GM19023 (cell line): ENCODE measurements around the gene SNRPA1.
A peak's percentile ranks its signal among the peaks of the same experiment; 100 is the strongest.

Experiments used
- ATAC-seq: cut with Tn5 transposase; IDR thresholded peaks from one replicate; pipeline ENCODE4 v1.9.1; 2021; ENCODE audit warnings: mild to moderate bottlenecking, moderate library complexity; ENCODE audit not compliant: unreplicated experiment

SNRPA1 gene

DNA sequence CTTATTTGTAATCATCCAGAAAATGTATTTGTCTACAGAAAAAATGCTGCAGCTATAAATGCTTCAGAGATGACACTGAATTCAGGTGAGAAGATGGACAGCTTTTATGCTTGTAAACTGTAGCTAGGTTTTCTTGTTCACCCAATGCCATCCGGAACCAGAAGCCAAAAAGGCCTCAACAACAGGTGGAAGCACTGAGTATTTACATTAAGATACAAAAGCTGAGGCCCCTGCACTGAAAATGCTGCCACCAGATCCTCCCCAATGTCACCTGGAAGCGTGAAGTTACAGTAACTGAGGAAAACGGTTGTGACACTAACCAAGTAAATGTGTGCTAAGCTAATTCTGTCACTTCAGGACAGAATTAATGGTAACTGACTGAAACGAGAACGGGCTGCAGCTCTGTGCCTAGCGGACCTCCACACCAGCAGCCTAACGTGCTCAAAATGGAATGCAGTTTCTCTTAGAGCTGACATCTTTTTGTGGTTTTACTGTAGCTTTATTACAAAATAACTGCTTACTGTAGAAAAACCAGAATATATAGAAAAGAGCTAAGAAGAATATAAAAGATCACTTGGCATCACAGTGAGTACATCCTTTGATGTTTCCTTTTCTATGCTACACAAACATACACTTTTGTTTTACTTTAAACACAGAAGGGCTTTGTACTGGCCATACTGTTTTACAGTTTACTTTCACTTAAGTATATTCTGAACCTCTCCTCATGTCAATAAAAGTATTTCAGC, 50.8 kb downstream of the SNRPA1 start:
- ATAC-seq, result no peak

DNA sequence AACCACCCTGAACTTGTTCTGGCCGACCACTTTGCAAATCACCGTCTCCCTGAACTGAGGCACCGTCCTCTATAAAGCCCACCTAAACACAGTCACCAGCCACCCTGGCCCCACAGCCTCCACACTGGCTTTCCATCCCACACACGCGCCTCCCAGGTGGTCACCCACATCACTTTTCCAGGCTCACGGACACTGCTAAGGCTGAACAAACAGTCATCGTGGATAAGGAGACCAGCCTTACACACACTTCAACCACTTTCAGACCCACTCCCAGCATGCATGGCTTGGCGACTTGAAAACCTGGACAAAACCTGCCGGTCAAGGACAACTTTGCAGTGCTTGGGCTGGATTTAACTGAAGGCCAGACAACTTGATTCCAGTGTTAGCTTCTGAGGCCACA, 51.6 kb downstream of the SNRPA1 start:
- no peak for ATAC-seq

DNA sequence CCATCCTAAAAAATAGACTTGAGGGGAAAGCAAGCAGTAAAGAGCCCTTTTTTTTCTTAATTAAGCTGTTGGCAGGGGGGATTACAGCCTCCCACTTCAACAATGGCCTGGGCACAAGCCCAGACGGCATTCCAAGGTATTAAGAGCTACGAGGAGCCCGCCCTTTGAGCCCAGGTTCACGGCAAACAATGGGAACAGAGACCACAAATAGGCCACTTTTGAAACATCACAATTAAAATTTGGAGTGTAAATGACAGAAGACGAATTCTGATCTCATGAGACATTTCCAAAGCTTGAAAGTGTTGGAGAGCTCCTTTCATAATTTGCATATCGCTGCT, 52.1 kb downstream of the SNRPA1 start:
- ATAC-seq, result no peak

DNA sequence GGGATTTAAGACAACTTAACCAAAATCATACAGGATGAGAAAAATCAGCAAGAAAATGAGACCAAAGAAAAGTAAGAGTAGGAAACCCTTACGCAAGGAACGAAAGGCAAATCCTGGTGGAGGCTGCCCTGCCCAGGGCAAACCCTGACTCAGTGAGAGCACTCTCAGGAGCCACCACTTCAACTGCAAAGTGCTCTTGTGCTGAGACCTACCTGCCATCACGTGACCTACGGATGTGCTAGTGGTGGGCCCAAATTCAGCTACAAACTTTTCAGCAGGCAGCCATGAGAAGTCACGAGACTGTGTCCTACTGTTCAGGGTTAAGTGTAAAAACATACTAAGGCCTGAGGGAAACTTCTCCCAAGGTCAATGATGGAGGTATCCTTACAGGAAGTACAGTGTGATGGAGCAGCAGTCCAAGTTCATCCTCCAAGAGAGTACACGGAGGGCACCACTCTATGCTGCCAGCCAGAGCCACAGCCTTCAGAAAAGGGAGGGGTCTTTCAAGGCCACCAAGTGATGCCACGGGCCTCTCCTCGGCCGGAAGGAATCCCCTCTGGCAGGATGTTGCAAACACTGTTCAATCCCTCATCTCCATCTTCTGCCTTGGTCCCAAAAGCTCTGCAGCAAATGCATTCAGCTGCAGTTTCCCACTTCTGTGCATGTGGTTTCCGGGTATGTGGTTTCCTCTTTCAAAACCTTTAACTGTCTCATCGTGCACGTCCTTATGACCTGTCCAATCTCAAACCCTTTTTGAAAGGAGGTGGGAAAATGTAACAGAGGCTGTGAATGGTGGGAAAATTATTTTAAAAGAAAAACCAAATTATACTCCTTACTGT, 52.7 kb downstream of the SNRPA1 start:
- ATAC-seq, result peak; percentile 78

DNA sequence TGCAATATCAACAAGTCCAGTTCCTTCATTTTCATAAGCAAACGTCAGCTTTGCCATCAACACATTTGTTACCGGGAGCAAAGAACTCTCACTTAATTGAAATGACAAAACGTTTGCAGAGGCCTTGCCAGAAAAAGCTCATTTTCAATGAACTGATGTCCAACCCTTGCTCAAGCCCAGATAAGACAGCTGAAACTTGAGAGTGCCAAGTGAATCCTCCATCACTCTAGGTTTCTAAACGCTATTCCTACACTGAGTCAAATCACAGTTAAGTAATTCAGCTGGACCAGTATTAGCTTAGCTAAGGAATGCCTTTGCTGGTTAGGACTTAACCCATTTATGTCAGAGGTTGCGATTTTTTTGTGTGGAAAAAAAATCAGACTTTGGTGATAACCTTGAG, 54.7 kb downstream of the SNRPA1 start:
- no peak for ATAC-seq

DNA sequence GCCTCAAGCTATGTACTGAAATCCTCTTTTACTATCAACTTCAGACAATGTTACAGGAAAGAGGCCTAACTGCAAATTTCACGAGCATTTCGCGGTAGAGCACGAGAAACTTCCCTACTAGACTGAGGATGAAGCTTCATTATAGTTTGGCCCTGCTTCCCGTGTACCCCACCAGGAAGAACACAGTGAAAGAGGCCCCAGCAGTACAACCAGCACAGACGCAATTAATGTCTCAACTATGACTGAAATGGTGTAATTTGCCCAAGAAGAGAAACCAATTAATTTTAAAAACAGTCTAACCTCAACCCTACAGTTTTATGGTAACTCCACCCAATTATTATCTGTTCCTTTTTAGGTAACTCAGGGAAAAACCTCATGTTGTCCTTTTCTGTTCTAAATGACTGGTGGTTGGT, 55.3 kb downstream of the SNRPA1 start:
- ATAC-seq, result no peak

DNA sequence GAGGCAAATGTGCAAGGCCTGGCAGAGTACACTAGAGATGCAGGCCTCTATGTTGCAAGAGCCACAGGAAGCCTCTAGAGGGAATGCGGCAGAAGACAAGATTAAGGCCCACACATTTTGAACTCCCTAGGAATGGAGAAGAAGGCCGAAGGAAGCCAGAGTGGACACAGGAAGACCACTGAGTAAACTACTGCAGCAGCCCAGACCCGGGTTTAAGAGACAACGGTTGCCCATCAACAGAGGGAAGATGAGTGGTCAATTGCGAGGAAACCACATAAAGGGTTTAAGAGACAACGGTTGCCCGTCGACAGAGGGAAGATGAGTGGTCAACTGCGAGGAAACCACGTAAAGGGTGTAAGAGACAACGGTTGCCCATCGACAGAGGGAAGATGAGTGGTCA, 57.8 kb downstream of the SNRPA1 start:
- no peak for ATAC-seq

DNA sequence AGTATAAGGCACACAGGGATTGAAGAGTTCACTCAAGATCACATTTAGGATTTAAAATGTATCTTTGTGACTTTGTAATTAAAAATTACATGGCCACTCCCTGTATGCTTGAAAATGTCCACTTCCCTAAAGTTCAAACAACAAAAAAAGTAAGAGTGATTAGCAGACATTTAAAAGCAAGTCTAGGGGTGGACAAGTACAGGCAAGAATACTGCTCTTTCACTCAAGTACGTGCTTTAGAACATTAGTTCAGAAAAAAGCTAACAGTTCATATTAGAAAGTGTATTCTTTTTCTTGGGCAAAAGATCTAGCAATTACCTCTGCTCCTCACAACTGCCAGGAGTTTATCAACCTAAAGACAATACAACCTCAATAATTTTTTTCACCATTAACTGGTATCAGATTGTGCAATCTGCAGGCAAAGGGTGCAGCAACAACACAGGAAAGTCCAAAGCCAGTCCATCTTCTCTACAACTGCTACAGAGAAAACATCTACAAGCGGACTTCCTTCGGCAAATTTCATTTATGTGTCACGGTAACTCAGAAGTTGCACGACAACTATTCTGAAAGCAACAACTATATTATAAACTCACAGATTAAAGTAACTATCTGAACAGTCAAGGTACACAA, 61.3 kb downstream of the SNRPA1 start:
- no peak for ATAC-seq

DNA sequence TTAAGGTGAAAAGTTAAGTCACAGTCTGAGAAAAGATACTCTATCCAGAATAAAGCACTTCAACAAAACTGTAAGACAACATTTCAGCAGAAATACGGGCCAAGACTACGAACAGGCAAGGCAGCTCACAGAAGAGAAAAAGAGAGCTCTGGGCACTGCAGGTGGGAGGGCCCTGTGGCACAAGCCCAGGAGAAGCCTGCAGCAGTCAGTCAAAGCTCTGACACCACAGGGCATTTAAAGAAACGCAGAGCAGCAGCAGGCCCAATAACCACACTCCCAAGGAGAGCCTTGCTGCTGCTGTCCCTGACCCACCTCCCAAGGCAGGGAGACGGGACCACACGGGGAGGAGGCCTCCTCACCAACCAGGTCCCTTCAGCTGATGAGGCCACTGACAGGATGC, 62.4 kb downstream of the SNRPA1 start:
- ATAC-seq, result no peak
